Endothelial cell of umbilical vein (primary cell): ENCODE results near the gene ABHD10. TPM values are rescaled to one million over a fixed set of nuclear protein-coding genes. Genes with fewer than 3 reads are reported as not detected.

ENCODE experiments used
- BruUV-seq: library from RNA; stranded (reverse); fragments of 400-500 nt; replicated peaks from 2 replicates; lab custom pipeline; 2021; lab: Mats Ljungman, UMichigan
- CTCF ChIA-PET: fragments of 300-600, 350-600 bp; sonication (Branson Sonifier 250); formaldehyde crosslinking; loops from one replicate; lab custom pipeline; 2021; ENCODE audit warnings: antibody characterized with exemption, inconsistent platforms; lab: Charles Lee
- POLR2A ChIA-PET: fragments of 300-600, 350-600 bp; sonication (Branson Sonifier 250); formaldehyde crosslinking; loops from one replicate; lab custom pipeline; 2021; ENCODE audit warnings: antibody characterized with exemption, inconsistent platforms; lab: Charles Lee
- DNase-seq: peaks from one replicate; pipeline ENCODE4 v3.0.0-alpha.2; 2011; ENCODE audit warnings: low read depth, low spot score
- FAIRE-seq: peaks from 2 replicates; lab custom pipeline; 2011; peaks lifted over from hg19 to GRCh38; lab: Jason Lieb, UNC
- H2AFZ ChIP-seq: 2 replicates; pipeline ENCODE4 v1.6.0; 2012; ENCODE audit warnings: low read depth, low read length, control low read depth, inconsistent platforms
- H3K27ac ChIP-seq: 2 replicates; pipeline ENCODE4 v1.5.1; 2011; ENCODE audit warnings: low read depth, mild to moderate bottlenecking, control low read depth, low read length, moderate library complexity; ENCODE audit not compliant: insufficient read depth
- H3K27me3 ChIP-seq, 2 experiments: 2 replicates each; pipeline versions ENCODE4 v1.6.0 to v1.6.1; 2011; ENCODE audit warnings: low read length in 2 of 2, mixed read lengths in 1 of 2; ENCODE audit not compliant: control insufficient read depth in 2 of 2, insufficient read depth in 2 of 2
- H3K36me3 ChIP-seq, 2 experiments: 2 replicates in 1 of 2; 3 replicates in 1 of 2; pipeline ENCODE4 v1.5.1; 2011; ENCODE audit warnings: low read length in 2 of 2, mild to moderate bottlenecking in 1 of 2, moderate library complexity in 1 of 2; ENCODE audit not compliant: control insufficient read depth in 2 of 2, insufficient read depth in 2 of 2; ENCODE audit errors: extremely low read depth in 1 of 2
- H3K4me1 ChIP-seq: 3 replicates; pipeline ENCODE4 v1.5.1; 2011; ENCODE audit warnings: mild to moderate bottlenecking, low read length; ENCODE audit not compliant: control insufficient read depth, insufficient read depth; ENCODE audit errors: extremely low read depth
- H3K4me2 ChIP-seq: 2 replicates; pipeline ENCODE4 v1.6.1; 2011; ENCODE audit warnings: low read length, control low read depth, mixed read lengths; ENCODE audit not compliant: insufficient read depth
- H3K4me3 ChIP-seq, 3 experiments: fragments of 200-600 bp in 1 of 3; sonication (generic), shearing (Covaris generic) in 1 of 3; replicated peaks in 1 of 3; 2 replicates each; pipeline ENCODE4 v1.5.1; 2011 to 2016; ENCODE audit warnings: control low read depth in 3 of 3, low read length in 3 of 3, mild to moderate bottlenecking in 2 of 3, inconsistent platforms in 1 of 3, low read depth in 1 of 3, moderate library complexity in 1 of 3; ENCODE audit not compliant: insufficient read depth in 1 of 3
- H3K79me2 ChIP-seq: 2 replicates; pipeline ENCODE4 v1.6.0; 2012; ENCODE audit warnings: low read length, inconsistent platforms; ENCODE audit not compliant: control insufficient read depth, insufficient read depth
- H3K9ac ChIP-seq: replicated peaks from 2 replicates; pipeline ENCODE3; 2011; ENCODE audit warnings: low read length, control low read depth; ENCODE audit not compliant: insufficient read depth; ENCODE audit errors: extremely low read depth
- H3K9me1 ChIP-seq: replicated peaks from 3 replicates; pipeline ENCODE4 v1.6.0; 2011; ENCODE audit warnings: mild to moderate bottlenecking, low read length; ENCODE audit not compliant: control insufficient read depth, insufficient read depth; ENCODE audit errors: extremely low read depth
- H3K9me3 ChIP-seq: replicated peaks from 2 replicates; pipeline ENCODE4 v1.5.1; 2012; ENCODE audit warnings: low read length, inconsistent platforms; ENCODE audit not compliant: control insufficient read depth, insufficient read depth
- H4K20me1 ChIP-seq: replicated peaks from 2 replicates; pipeline ENCODE3; 2011; ENCODE audit warnings: mild to moderate bottlenecking, low read length; ENCODE audit not compliant: control insufficient read depth, insufficient read depth; ENCODE audit errors: extremely low read depth
- CTCF ChIP-seq, 2 donors: IDR thresholded peaks; 1 replicate in 1 of 2; 2 replicates in 1 of 2; pipeline ENCODE4 v1.5.1; 2011; ENCODE audit warnings: low read length in 2 of 2, mild to moderate bottlenecking in 2 of 2, moderate library complexity in 2 of 2, control low read depth in 1 of 2, inconsistent platforms in 1 of 2, low read depth in 1 of 2; ENCODE audit not compliant: insufficient read depth in 1 of 2; ENCODE audit errors: extremely low read depth in 1 of 2
- EZH2 ChIP-seq: IDR thresholded peaks from 2 replicates; pipeline ENCODE4 v1.6.1; 2012; ENCODE audit warnings: borderline replicate concordance, low read depth, mild to moderate bottlenecking, moderate library complexity, low read length, inconsistent platforms; ENCODE audit not compliant: severe bottlenecking
- FOS ChIP-seq: IDR thresholded peaks from 2 replicates; pipeline ENCODE4 v1.6.1; 2011; ENCODE audit warnings: mild to moderate bottlenecking, low read length, moderate library complexity, borderline replicate concordance; ENCODE audit not compliant: insufficient read depth
- GATA2 ChIP-seq: IDR thresholded peaks from 2 replicates; pipeline ENCODE4 v1.7.0; 2011; ENCODE audit warnings: low read depth, mild to moderate bottlenecking, moderate library complexity, mixed read lengths, low read length; ENCODE audit not compliant: insufficient read length, insufficient read depth
- JUN ChIP-seq: IDR thresholded peaks from 2 replicates; pipeline ENCODE4 v1.6.1; 2011; ENCODE audit warnings: borderline replicate concordance, low read depth; ENCODE audit not compliant: insufficient read length, insufficient read depth
- MAX ChIP-seq: IDR thresholded peaks from 2 replicates; pipeline ENCODE4 v1.6.1; 2011; ENCODE audit not compliant: insufficient read depth, insufficient read length
- MYC ChIP-seq: IDR thresholded peaks from one replicate; pipeline ENCODE4 v1.6.1; 2011; ENCODE audit warnings: mild to moderate bottlenecking, low read depth, low read length
- POLR2A ChIP-seq: IDR thresholded peaks from 2 replicates; pipeline ENCODE4 v1.6.1; 2012; ENCODE audit warnings: low read depth, mild to moderate bottlenecking, control low read depth, low read length
- POLR2AphosphoS5 ChIP-seq: IDR thresholded peaks from 2 replicates; pipeline ENCODE4 v1.6.1; 2012; ENCODE audit warnings: low read depth, mild to moderate bottlenecking, control low read depth, low read length, moderate library complexity; ENCODE audit not compliant: insufficient read depth
- dilution Hi-C: fragments of 300-500 bp; cut with MboI; formaldehyde crosslinking; loops from one replicate; pipeline ENCODE4 v1.15.0; 2019; ENCODE audit warnings: low sequenced_read_pairs; ENCODE audit not compliant: extremely low pct_ligation_motif_present
- intact Hi-C: fragments of 100-400 bp; cut with micrococcal nuclease; formaldehyde crosslinking; loops from one replicate; pipeline ENCODE4 v1.10.0; 2022
- polyA plus RNA-seq, 4 experiments: library from polyadenylated mRNA; depleted of rRNA in 3 of 4; stranded (reverse) in 3 of 4; unstranded in 1 of 4; fragments of >200 nt; gene quantifications; 2 replicates each; pipeline versions ENCODE4 v1.2.1 to v1.2.3, GENCODE V29; 2011 to 2012; ENCODE audit warnings: missing spikeins in 1 of 4
- total RNA-seq: library from RNA; stranded (reverse); gene quantifications from 2 replicates; pipeline ENCODE4 v1.2.3, GENCODE V29; 2021

The ABHD10 gene
- total and polyA plus RNA-seq, 2 donors (not counting 3 experiments of a cell fraction or from before 2014, with no cell fraction given) = 10.0 to 37.0 TPM

GRCh38 chr3:111929484-111929883 lies 49.3 kb upstream of the ABHD10 start:
- Histone ChIP-seq H3K9me1 (no peaks in the 10 kb centered on the region), H3K9me3 (no peaks in the 10 kb centered on the region), H4K20me1 (no peaks in the 10 kb centered on the region), H3K4me2 (no peak overlapping the region), H3K27ac (no peak overlapping the region), H3K9ac (no peak overlapping the region), H3K27me3 (no peaks in the 10 kb centered on the region), H2AFZ (no peak overlapping the region), H3K4me3 (no peak overlapping the region), H3K36me3 (peaks cover 0 to 4% of the 10 kb centered on the region in 2 experiments), H3K4me1 (peaks cover 36% of the 10 kb centered on the region), H3K79me2 (peaks cover 5% of the 10 kb centered on the region)
- POLR2A ChIA-PET = no interaction called here
- intact Hi-C loops (no loop called here), dilution Hi-C loops (no loop called here)
- CTCF ChIA-PET = interaction anchor here (1.0 to 1.3 kb wide), 2 partner anchors 12 to 34 kb away, joined by 3 read pairs; no protein-coding TSS in a partner anchor
- TF ChIP-seq MYC = no peak
- FAIRE-seq (no peak), DNase-seq (no peak)
- BruUV-seq = no TSS peak

- peaks cover 5% of the 10 kb centered on the region for H3K79me2 ChIP-seq
- H3K27ac ChIP-seq = peak overlapping the region; percentile 99
- H3K4me1 ChIP-seq = peaks cover 64% of the 10 kb centered on the region
- peak overlapping the region; percentile 60 for H3K9ac ChIP-seq
- H3K36me3 ChIP-seq = peaks cover 0 to 4% of the 10 kb centered on the region in 2 experiments
- H3K9me3 ChIP-seq = no peaks in the 10 kb centered on the region
- no peak overlapping the region for H2AFZ ChIP-seq
- H3K9me1 ChIP-seq = no peaks in the 10 kb centered on the region
- BruUV-seq = no TSS peak
- TF ChIP-seq CTCF (IDR thresholded peaks at IDR 0.05; ENCODE audit: extremely low read depth in 1 of 2, insufficient read depth in 1 of 2, low read depth in 1 of 2, low read length in 2 of 2) = no peak
- TF ChIP-seq POLR2A = peak; percentile 57
- TF ChIP-seq POLR2AphosphoS5 = peak; percentile 74
- peak; percentile 91 for TF ChIP-seq GATA2
- no peak for TF ChIP-seq MYC
- TF ChIP-seq FOS = peak; percentile 32
- TF ChIP-seq JUN = peak; percentile 38
- TF ChIP-seq EZH2 = no peak
- TF ChIP-seq MAX = no peak
- dilution Hi-C loops (no loop called here), intact Hi-C loops (loop anchor here (2.0 kb wide), 1 partner anchor 30 kb away; no protein-coding TSS in a partner anchor)
- no peaks in the 10 kb centered on the region for H4K20me1 ChIP-seq
- DNase-seq = peak; percentile 88
- peak overlapping the region in 1 of 3 experiments; percentile 17 for H3K4me3 ChIP-seq
- ChIA-PET CTCF (interaction anchor here (0.8 to 2.8 kb wide), 14 partner anchors 8 to 264 kb away, joined by 3 to 20 read pairs (median 4); partner anchors contain the start of gene ABHD10), POLR2A (interaction anchor here (0.6 to 1.9 kb wide), 6 partner anchors 8 to 1583 kb away, joined by 3 to 5 read pairs (median 4); no protein-coding TSS in a partner anchor)
- peak; percentile 77 for FAIRE-seq
- peak overlapping the region; percentile 88 for H3K4me2 ChIP-seq
- no peaks in the 10 kb centered on the region for H3K27me3 ChIP-seq
Observed at GRCh38 chr3:111932946-111933345, 45.9 kb upstream of the ABHD10 start.
